Middle frontal gyrus (tissue), 1 donor: ENCODE measurements around the gene TPM1.

Source experiments
- DNase-seq: peaks from one replicate; pipeline ENCODE4 v3.0.0-alpha.2; 2015; ENCODE audit warnings: low spot score; ENCODE audit errors: extremely low spot score

The TPM1 gene

DNA sequence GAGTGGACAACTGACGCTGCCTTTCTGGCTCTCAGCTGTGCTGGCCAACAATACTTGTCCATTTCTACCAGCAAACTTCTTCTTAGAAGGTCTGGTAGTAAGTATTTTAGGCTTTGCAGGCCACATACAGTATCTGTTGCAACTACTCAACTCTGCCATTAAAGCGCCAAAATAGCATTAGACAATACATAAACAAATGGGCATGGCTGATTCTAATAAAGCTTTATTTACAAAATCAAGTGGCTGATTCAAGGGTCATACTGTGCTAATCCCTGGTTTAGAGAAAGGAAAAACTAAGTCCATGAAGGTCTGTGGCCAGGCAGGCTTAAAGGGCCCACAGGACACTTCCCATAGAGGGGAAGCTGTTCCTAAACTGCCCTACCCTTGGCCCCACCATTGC, 26.3 kb upstream of the TPM1 start:
- DNase-seq: no peak

DNA sequence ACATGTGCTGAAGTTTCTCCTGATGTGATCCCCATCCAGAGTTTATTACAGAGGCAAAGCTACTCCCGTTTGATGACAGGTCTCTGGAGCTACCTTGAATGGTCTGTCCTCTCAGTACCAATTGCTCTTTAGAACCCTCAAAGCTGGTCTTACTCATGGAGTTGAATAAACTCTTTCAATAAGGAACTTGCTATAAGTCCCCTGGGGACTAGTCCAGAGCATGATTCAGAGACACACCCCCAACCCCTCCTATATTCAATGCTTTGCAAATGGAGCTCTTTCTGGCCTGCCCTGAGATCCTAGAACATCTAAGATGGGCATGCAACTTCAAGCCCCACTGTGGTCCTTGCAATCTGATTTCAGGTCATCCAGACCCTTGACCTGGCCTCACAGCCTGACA, 23.9 kb upstream of the TPM1 start:
- no peak for DNase-seq

DNA sequence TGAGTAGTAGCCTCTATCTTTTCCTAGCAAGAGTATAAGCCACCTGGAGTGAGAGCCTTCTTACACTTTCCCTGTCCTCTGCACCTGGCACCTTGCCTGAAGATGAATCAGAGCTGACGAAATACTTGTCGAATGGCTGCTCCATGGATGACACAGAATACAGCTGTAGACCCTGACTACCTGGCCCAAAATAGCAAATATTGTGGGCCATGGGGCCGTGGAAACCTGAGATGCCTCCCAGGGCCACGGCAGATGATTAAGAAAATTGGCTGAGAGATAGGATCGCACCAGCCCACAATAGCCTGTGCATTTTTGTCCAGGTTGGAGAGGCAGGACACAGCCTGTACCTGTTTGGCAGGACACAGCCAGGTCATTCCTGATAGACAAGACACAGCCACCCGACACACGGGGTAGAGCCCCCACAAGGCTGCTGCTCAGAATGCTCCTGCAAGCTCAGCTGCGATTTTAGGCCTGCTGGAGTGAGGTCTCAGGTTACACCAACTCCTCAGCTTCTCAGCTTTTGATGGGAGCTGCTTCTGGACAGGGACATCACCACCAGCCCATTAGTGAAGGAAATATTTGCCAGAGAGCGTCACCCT, 22.9 kb upstream of the TPM1 start:
- DNase-seq: no peak

DNA sequence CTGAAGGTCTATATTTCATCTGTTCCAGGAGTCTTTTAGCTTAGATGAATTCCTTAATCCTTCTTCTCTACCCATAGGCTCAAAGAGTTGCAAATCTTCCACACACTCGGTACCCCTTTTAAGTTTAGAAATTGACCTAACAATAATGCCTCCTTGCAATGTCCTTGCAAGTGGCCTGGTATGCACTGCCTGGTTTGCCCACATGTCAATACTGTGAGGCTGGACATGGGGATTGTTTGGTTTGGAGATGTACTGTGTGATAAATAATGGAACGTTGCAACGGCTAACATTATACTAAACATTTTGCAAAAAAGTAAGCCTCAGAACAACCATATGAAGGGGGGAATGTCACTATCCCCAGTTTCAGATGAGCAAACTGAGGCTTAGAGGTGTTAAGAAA, 22.4 kb upstream of the TPM1 start:
- DNase-seq: no peak

DNA sequence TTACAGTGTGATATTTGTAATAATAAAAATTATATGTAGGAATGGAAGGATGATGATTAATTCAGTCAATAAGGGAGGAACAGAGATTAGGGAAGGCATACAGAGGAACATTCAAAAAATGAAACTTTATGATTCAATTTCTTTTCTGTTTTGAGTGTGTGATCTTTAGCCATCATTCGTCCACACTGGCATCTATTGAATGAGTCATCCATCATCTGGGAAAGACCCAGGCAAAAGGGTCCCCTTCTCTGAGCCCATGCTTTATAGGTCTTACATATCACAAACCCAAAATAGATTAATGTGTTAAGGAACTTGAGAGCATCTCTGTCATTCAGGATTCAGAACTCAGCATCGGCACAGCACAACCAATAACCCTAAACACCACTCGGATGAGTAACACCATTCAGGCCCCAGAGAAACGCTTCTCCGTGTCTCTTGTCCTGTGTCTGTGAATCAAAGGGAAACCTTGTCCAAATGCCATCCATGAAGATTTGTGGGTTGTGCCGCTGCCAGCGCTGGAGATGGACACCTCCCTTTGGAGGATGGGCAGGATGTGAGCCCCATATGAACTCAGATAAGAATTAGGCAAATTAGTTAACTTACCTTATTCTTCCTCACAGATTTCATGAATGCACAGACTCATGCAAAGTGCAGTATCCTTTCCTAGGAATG, 21.7 kb upstream of the TPM1 start:
- no peak for DNase-seq

DNA sequence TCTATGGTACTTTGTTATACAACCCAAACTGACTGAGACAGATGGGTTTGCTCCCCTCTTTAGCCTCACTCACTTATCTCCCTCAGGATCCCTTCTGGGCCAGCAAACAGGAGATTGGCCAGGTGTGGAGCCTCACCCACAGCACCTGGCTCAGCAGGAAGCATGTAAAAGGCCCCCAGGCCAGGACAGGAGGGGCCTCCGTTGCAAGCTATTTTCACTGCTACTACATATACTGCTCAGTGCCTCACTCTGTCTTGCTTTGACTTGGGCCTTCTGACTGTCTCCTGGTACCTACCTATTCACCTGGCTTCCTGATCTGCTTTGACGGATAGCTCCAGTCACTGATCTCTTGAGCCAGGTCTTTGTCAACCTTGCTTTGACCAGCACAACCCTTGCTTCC, 20.4 kb upstream of the TPM1 start:
- no peak for DNase-seq

DNA sequence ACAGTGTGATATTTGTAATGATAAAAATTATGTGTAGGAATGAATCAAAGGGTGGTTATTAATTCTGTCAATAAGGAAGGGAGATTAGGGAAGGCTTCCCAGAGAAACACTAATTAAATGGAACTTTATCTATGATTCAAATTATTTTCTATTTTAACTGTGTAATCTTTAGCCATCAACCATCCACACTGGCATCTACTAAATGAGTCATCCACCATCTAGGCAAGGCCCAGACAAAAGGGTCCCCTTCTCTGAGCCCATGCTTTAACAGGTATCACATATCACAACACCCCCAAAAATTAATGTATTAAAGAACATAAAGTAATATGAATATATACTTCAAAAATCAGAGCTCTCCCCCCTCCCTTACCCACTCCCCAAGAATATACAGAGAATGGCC, 19.9 kb upstream of the TPM1 start:
- no peak for DNase-seq

DNA sequence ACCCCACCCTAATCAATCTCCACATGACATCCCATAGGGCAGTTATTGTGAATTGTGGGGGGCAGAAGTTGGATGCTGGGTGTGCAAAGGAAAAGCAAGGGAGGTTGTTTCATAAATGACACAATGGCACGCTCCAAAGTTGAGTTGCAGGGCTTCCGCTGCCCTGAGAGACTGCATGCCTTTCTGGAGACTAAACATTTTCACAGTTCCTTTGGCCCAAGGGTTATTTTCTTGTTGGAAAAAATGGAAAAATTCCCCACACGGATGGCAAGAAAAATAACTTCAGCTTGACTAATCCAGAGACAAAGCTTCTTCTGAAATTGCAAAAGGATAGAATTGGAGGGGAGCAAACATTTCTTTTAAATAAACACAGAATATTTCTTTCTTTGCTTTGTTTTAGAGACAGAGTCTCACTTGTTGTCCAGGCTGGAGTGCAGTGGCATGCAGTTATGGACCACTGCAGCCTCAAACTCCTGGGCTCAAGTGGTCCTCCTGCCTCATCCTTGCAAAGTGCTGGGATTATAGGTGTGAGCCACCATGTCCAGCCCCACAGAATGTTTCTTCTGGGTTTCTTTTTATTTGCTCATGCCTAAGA, 19.1 kb upstream of the TPM1 start:
- no peak for DNase-seq

DNA sequence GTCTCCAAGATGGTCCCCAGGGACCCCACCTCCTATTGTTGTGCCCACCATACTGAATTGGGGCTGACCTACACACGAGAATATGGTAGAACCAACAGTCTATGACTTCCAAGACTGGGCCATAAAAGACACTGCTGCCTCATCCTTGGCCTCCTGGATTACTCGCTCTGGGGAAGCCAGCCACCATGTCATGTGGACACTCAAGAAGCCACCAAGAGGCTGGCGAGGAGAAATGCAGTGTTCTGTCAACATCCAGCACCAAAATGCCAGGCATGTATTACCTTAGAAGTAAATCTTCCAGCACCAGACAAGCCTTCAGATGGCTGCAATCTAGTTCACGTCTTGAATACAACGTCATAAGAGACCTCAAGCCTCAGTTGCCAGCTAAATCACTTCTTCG, 17.1 kb upstream of the TPM1 start:
- DNase-seq: no peak

DNA sequence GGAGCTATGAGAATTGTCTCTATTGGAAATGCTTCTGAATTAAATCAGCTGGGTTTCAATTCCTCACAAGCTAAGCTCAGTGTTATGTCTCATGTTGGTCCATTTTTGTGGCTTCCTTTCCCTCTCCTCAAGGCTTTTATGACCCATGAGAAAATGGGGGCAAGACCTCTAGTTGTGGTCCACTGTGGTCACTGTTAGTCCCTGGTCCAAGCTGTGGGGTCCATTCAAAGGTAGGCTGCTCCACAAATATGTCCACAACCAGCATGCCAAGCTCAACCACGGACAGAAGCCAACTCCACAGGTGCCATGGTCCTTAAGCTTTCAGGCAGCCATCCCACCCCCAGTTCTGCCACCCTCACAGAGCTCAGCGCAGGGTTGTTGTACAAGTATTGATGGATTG, 14.9 kb upstream of the TPM1 start:
- DNase-seq: no peak

DNA sequence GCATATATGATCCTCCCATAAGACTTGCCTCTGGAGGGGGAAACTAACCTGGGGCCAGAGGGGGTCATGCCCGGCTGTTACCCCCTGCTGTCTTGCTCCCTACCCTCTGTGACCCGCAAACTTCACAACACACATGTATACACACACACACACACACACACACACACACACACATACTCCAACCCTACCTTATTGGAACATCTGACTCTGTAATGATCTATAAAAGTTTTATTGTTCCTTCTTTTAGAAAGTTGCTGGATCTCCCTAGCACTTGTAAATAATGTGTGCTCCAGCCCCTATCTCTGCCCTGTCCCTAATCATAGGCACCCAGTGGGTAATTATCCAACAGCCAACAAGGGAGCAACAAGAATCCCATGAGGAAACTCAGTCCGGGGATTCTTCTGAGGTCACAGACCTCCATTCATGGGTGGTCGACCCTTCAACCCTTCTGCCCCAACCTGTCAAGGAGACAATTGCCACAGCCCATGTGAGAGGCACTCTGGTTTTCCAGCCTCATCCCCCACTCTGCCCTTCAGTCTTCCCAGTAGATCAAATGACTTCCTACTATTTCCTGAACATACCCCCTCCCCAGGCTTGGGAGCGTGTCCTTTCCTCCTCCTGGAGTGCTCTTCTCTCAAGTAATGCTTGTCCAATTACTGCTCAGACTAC, 14.0 kb upstream of the TPM1 start:
- no peak for DNase-seq

DNA sequence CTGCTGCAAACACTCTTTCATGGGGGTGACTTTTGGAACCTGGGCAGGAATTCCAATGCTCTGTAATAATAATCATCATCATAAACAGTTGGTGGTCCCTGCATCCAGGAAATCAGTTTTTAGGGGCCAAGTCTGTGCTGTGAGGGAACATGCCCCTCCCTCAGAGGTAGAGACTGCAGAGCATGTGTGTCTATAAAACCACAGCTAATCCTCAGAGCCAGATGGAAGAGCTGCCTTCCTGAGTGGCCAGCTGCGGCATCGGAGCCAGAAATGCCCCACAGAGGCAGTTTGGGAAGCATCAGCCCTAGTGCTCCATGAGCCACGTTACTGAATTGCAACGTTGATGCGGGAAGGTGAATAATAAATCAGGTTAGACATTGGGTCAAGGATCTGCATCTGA, 12.9 kb upstream of the TPM1 start:
- DNase-seq: no peak

DNA sequence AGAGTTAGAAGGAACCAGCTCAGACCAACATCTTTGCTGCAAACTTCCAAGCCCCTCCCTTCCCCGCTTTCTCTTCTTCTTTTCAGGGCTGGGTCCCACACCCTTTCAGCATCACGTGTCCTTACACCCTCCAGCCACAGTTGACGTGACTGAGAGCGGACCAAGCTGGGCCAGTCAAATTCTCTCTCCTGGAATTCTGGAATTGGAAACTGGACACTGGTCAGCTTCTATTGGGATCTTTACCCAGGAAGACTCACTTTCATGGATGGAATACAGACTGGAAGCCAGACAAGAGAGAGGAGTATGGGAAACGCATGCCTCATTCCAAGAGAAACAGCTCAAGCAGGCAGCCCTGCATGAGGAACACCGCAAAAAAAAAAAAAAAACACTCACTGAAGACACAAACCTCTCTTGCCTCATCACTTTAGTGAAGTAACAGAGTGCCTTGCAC, 12.4 kb upstream of the TPM1 start:
- no peak for DNase-seq

DNA sequence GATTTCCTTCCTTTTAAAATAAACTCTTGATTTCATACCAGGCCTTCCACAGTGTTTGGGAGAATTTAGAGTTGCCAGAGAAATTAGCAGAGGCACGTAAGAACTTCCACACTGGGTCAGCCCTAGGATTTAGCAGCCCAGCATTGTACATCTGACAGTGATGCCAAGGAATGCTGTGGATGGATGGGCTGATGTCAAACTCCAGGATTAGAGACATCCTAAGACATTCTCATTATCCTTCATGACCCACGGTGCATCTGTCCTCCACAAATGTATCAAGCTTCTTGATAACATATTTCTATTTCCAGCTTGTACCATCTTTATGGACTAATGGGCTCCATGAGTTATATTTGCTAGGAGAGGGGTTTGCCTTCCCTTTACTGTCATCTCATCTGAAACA, 8.0 kb upstream of the TPM1 start:
- no peak for DNase-seq

DNA sequence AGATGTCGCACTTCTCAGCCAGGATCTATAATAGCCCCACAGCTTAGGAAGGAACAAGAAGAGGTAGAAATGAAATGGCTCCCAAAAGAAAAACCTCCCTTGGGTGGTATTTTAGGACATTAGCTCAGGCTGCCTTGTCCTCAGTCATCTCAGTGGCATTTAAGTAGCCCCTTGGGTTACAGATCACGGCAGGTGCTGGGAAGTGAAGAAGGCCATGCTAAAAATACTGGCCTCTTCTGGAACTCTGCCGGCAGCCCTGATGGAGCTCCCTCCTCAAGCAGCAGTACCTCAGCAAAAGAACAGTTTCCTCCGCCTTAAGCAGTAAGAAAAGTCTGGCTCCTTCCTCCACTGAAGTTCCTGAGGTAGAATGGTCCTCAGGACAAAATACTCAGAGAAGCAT, 7.3 kb upstream of the TPM1 start:
- no peak for DNase-seq

DNA sequence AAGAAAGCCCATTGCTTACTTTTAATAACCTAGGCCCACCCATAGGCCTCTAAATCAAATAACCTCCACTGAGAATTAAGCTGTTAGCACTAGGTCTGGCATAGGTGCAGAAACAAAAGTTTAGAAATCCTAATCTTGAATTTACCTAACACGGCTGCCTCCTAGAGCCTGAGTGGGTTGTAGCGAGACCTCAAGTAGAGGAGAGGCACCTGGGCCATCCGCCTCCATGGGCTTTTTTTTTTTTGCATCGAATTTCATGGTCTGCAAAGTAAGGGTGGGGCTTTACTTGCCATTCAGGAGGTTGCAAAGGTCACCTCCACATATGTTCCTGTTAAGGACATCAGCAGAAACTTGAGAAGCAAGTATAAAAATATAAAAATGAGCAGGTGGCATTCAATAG, 6.6 kb upstream of the TPM1 start:
- no peak for DNase-seq

DNA sequence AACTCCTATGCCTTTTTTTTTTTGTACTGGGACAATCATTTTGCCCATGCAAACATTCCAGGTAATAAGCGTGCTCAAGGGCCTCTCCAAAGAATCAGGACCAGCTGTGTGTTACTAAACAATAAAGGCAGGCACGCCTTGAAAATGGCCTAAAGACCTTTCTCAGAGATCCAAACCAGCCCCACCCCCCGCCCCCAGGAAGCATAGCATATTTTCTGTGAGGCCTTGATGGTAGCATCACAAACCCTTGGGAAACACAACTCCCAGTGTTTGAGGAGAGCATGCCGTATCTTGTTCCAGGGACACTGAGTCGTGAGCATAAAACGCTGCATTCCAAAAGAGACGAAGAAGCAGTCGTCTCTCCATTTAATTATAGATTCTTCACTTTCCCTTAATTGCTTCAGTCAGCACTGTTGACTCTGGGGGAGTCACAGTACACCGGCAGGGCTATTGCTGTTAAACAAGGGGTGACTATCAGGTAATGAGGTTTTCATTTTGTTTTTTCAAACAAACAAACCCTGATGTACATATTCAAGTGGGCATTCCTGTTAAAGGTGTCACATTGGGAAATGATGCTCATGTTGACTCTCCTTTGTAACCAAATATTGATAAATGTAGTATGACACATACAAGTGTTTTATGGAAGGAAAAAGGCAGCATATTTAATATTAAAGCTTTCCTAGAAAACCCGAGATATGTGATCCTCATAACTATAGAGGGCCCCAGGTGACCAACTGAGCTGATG, 4.4 kb upstream of the TPM1 start:
- DNase-seq: no peak

DNA sequence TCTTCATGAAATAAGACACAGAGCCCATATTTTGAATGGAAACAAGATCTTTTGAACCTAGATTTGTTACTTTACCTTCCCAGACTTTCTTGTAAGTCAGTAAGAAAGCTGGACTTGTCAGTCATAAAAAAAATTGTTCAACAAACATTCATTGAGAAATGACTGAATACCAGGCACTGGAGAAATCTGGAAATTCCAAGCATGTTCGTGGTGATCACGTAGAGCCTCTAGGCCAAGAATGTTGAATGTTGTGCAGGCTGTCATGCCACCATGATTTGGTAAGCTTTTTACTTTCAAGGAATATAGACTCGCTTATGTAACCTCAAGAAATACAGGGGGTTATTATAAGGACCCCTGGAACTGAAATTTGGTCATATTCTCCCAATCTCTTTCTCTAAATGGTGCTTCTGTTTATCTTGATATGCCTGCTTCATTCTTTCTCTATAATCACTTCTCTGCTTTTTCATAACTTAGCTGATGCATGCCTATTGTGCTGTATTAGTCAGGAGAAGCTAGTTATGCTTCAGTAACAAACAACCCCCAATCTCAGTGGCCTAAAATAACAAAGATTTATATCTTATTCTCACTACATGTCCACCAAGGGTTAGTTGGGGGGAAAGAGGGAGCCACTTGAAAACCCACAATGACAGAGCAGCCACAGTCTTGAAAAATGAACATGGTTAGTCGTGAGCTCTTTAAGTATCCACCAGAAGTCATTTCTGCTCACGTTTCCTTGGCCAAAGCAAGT, 3.4 kb upstream of the TPM1 start:
- DNase-seq: no peak

DNA sequence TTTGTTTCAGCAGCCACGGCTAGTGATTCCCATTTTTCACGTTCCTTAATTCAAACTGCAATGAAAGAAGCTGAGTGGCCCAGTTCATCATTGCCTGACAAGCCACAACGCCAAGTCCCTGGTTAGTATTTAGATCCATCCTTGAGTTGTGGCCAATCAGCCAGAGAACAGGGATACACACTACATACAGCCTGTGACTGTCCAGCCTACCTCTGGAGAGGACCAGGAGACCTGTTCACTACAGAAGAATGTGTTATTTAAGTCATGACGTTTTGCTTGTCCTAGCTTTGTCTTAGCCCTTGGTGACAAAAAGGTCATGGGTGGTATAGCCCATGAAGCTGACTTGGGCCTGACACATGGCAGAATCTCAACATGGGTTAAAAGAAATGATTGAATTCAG, 2.7 kb upstream of the TPM1 start:
- no peak for DNase-seq

DNA sequence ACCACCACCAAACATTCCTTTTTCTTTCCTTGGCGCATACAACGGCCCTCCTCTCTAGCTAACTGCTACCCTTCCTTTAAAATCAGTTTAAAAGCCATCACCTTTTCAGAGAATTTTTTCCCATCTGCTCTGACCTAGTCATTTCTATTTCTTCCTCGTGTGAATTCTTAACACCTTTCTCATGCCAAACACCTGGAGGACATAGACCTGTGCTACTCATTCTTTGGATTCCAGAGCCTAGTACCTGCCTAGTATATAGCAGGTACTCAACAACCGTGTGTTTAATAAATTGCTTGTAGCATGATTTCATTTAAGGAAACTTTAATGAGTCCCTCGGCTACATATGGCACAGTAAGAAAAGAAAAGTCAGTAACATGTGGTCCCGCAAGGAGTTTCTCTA, 2.0 kb upstream of the TPM1 start:
- DNase-seq: no peak

DNA sequence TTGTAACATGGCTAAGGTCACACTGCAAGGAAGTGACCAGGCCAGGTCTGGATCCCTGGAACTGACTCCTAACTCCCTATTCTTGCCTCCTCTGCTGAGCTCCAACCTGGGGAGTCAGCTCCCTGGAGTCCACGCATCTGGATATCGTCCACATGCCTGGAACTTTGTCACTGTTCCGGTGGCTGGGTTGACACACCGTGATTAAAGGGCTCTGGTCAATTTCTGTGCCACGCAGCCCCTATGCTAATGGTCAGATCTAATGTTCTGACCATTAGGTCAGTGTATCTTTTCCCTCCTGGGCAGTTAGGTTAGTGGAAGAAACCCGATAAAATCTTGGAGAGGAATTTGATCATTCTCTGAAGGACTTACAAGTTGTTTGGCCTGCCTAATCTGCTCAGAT, 1.6 kb upstream of the TPM1 start:
- no peak for DNase-seq
